HCT116 (cell line): ENCODE data around the gene CPLX4.

ENCODE experiments used
- EGR1 ChIP-seq: IDR thresholded peaks from 2 replicates; pipeline ENCODE4 v1.6.1; 2012; ENCODE audit warnings: low read depth
- ELF1 ChIP-seq: IDR thresholded peaks from 2 replicates; pipeline ENCODE4 v1.6.1; 2012; ENCODE audit warnings: low read depth, borderline replicate concordance
- EZH2 ChIP-seq: fragments of 200-600 bp; sonication (generic); IDR thresholded peaks from 2 replicates; pipeline ENCODE4 v1.6.1; 2017; ENCODE audit warnings: antibody characterized with exemption, mixed run types
- MAX ChIP-seq: IDR thresholded peaks from 2 replicates; pipeline ENCODE4 v1.6.1; 2012
- POLR2AphosphoS5 ChIP-seq: IDR thresholded peaks from 2 replicates; pipeline ENCODE4 v1.6.1; 2011; ENCODE audit warnings: mild to moderate bottlenecking, low read depth, low read length, moderate library complexity
- RAD21 ChIP-seq: IDR thresholded peaks from 2 replicates; pipeline ENCODE4 v1.6.1; 2012; ENCODE audit warnings: low read depth, mild to moderate bottlenecking
- SIN3A ChIP-seq: IDR thresholded peaks from 2 replicates; pipeline ENCODE4 v1.6.1; 2012; ENCODE audit warnings: low read depth
- SRF ChIP-seq: IDR thresholded peaks from 2 replicates; pipeline ENCODE4 v1.6.1; 2012; ENCODE audit warnings: low read depth
- ZBTB33 ChIP-seq: IDR thresholded peaks from 2 replicates; pipeline ENCODE4 v1.6.1; 2011; ENCODE audit warnings: mild to moderate bottlenecking, low read length, moderate library complexity; ENCODE audit not compliant: insufficient replicate concordance; ENCODE audit errors: extremely low read depth
- ZNF274 ChIP-seq: fragments of 200-500 bp; sonication (Bioruptor generic); IDR thresholded peaks from 2 replicates; pipeline ENCODE4 v1.6.1; 2014; ENCODE audit warnings: mild to moderate bottlenecking, low read depth, low read length, inconsistent platforms
- TF ChIP-seq, protein P1 (sequence below), 3 experiments: fragments of 200-600 bp in 1 of 3; sonication (generic) in 1 of 3; IDR thresholded peaks in 2 of 3; conservative IDR thresholded peaks in 1 of 3; 2 replicates each; pipeline ENCODE4 v1.5.1; 2012 to 2017; ENCODE audit warnings: low read depth in 2 of 3, low read length in 2 of 3, antibody characterized with exemption in 1 of 3, borderline replicate concordance in 1 of 3, control low read depth in 1 of 3, mild to moderate bottlenecking in 1 of 3, mixed read lengths in 1 of 3, mixed run types in 1 of 3, moderate library complexity in 1 of 3; ENCODE audit not compliant: insufficient read depth in 1 of 3
- TF ChIP-seq, protein P2 (sequence below): IDR thresholded peaks from 2 replicates; pipeline ENCODE4 v1.6.1; 2012; ENCODE audit warnings: low read depth

DNA sequence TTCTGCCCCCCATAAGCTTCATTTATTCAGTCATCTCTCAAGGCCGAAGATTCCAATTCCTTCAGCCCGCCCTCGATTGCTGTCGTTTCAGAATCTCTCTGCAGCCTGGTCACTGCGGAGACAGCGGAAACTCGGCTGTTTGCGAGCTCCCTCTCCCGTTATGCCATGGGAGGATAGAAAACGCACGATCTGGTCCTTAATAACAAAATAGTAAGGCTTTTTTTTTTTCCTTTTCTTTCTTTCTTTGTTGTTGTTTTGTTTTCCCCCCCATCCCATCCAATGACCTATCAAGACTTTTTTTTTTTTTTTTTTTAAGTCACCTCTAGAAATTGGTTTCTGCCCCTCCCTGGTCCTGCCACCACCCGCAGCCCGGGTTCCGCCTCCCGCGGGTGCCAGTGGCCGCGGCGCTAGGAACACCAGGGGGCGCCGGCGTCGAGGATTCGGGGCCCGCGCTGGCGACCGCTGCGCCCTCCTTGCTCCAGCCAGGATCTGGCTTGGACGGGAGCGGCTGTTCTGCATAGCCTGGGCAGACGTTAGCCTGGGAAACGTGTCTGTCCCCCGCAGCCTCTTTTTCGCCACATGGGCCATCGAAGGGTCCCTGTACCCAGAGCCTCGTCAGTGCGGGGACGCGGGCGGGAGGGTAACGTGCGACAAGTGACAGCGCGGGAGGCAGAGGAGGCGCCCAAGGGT is 10.1 kb downstream of the CPLX4 start:
- TF ChIP-seq, protein P1, sequence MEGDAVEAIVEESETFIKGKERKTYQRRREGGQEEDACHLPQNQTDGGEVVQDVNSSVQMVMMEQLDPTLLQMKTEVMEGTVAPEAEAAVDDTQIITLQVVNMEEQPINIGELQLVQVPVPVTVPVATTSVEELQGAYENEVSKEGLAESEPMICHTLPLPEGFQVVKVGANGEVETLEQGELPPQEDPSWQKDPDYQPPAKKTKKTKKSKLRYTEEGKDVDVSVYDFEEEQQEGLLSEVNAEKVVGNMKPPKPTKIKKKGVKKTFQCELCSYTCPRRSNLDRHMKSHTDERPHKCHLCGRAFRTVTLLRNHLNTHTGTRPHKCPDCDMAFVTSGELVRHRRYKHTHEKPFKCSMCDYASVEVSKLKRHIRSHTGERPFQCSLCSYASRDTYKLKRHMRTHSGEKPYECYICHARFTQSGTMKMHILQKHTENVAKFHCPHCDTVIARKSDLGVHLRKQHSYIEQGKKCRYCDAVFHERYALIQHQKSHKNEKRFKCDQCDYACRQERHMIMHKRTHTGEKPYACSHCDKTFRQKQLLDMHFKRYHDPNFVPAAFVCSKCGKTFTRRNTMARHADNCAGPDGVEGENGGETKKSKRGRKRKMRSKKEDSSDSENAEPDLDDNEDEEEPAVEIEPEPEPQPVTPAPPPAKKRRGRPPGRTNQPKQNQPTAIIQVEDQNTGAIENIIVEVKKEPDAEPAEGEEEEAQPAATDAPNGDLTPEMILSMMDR (IDR thresholded peaks at IDR 0.05 in 2 of 3, conservative IDR thresholded peaks at IDR 0.05 in 1 of 3; ENCODE audit: borderline replicate concordance in 1 of 3, insufficient read depth in 1 of 3, low read depth in 2 of 3, low read length in 2 of 3) = peak; percentile 80 to 97 (median 88)
- no peak for TF ChIP-seq ZBTB33
- TF ChIP-seq MAX = peak; percentile 42; the same call in 1 of the 2 replicates
- no peak for TF ChIP-seq EGR1
- TF ChIP-seq EZH2 = no peak
- no peak for TF ChIP-seq ZNF274
- TF ChIP-seq, protein P2, sequence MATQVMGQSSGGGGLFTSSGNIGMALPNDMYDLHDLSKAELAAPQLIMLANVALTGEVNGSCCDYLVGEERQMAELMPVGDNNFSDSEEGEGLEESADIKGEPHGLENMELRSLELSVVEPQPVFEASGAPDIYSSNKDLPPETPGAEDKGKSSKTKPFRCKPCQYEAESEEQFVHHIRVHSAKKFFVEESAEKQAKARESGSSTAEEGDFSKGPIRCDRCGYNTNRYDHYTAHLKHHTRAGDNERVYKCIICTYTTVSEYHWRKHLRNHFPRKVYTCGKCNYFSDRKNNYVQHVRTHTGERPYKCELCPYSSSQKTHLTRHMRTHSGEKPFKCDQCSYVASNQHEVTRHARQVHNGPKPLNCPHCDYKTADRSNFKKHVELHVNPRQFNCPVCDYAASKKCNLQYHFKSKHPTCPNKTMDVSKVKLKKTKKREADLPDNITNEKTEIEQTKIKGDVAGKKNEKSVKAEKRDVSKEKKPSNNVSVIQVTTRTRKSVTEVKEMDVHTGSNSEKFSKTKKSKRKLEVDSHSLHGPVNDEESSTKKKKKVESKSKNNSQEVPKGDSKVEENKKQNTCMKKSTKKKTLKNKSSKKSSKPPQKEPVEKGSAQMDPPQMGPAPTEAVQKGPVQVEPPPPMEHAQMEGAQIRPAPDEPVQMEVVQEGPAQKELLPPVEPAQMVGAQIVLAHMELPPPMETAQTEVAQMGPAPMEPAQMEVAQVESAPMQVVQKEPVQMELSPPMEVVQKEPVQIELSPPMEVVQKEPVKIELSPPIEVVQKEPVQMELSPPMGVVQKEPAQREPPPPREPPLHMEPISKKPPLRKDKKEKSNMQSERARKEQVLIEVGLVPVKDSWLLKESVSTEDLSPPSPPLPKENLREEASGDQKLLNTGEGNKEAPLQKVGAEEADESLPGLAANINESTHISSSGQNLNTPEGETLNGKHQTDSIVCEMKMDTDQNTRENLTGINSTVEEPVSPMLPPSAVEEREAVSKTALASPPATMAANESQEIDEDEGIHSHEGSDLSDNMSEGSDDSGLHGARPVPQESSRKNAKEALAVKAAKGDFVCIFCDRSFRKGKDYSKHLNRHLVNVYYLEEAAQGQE = no peak
- no peak for TF ChIP-seq SRF
- TF ChIP-seq ELF1 = no peak
- TF ChIP-seq SIN3A = no peak
- TF ChIP-seq POLR2AphosphoS5 = no peak
- peak; percentile 86 for TF ChIP-seq RAD21
